Left colon (tissue), 2 donors: Measurements from ENCODE around the gene IQSEC2. TPM values are rescaled to one million over a fixed set of nuclear protein-coding genes. Genes with fewer than 3 reads are reported as not detected.
A peak's percentile ranks its signal among the peaks of the same experiment; 100 is the strongest.

Experiments
- ATAC-seq: fragments of 200-7000 bp; cut with Tn5 transposase; one replicate; pipeline ENCODE4 v1.9.1; 2020; ENCODE audit warnings: mild to moderate bottlenecking, moderate library complexity
- DNase-seq, 2 donors: peaks; one replicate each; pipeline ENCODE4 v3.0.0-alpha.2; 2020
- intact Hi-C, 2 donors: fragments of 100-400 bp; cut with DNase I in 1 of 2; cut with micrococcal nuclease in 1 of 2; formaldehyde crosslinking; loops; one replicate each; pipeline versions ENCODE4 v1.11.2 to v1.14.0; 2022; cut with DNase I, micrococcal nuclease
- total RNA-seq, 2 donors: library from RNA; stranded (reverse); fragmentation: NEBNext Ultra II Directional; extraction: Animal tissue kit (Norgen Biotek cat#: 25700); gene quantifications; one replicate each; pipeline ENCODE4 v1.2.1, GENCODE V29; 2021
- donor health status: DM: no; HTN: no; CAD: no.
- donor health status: DM: yes; HTN: yes; CAD: no.

The IQSEC2 gene
- total RNA-seq, 2 donors from 2014 or later, result 32.1 to 32.9 TPM

DNA sequence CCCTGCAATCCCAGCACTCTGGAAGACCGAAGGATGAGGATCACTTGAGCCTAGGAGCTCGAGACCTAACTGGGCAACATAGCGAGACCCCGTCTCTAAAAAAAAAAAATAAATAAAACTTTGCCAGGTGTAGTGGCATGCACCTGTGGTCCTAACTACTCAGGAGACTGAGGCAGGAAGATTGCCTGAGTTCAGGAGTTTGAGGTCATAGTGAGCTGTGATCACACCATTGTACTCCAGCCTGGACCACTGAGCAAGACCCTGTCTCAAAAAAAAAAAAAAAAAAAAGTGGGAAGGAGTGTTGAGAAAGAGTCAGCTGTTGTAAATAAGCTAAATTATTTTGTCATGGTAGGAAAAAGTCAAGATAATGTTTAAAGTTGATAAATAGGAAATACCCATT is 27.5 kb upstream of the IQSEC2 start:
- ATAC-seq (no peak), DNase-seq (no peak)
- intact Hi-C loops, result no loop called here

DNA sequence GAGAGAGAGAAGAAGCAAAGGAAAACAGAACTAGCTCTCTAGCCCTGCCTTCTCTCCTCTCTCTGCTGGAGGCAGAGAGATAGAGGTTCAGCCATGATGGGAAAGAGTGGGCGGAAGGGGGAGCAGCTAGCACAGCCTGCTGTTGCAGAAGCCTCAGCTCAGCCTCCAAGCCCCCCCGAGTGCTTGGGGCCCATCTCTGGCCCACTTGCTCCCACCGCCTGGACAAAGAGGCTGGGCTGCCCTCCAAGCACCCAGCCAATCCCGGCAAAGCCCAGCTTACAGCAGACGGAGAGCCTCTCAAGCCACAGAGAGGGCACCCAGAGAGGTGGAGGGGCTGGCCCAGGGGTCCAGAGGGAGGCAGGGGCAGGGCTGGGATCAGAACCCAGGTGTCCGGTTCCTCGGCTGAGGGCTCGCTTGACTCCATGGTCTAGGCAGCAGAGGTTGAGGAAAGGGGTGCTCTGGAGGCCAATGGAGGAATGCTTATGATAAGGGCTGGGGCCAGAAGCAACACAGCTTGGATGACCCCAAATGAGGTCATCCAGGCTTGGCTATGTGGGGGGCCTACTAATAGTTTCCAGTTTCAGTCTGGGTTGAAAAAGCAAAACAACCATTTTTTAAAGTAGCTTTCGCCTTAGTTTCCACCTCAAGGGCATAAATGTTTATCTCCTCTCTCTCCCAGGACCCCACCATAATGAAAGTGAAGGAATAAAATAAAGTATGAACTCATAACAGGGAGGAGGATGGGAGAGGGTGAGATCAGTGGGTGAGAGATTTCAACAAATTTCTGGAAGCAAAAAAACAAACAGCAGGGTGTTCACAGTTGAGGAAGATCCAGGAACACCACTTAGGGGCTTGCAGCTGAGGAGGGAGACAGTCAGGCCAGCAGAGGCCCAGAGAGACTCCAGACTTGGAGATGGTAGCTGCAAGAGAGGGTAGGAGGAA is 24.9 kb upstream of the IQSEC2 start:
- DNase-seq, result no peak
- no peak for ATAC-seq
- intact Hi-C loops, result no loop called here

GRCh38 chrX:53305219-53305995 is 24.0 kb upstream of the IQSEC2 start:
- intact Hi-C loops, result no loop called here
- DNase-seq (no peak), ATAC-seq (no peak)

DNA sequence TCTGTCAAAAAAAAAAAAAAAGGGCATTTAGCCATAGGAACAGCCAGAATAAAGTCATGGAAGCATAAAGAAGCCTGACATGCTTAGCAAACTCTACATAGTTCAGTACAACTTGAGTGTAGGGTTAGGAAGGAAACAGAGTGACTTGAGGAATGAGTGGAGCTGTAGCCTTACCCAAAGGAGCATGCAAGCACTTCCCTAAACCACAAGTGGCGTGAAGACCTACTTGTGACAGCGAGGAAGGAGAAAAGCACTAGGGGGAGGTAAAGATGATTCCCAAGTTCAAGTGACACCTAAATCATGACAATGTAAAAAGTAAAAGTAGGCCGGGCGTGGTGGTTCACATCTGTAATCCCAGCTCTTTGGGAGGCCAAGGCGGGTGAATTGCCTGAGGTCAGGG is 21.8 kb upstream of the IQSEC2 start:
- ATAC-seq, result no peak
- intact Hi-C loops, result no loop called here
- no peak for DNase-seq

- ATAC-seq (no peak), DNase-seq (no peak)
- intact Hi-C loops, result no loop called here
Measured at GRCh38 chrX:53300157-53300556, 18.8 kb upstream of the IQSEC2 start.

- DNase-seq (no peak), ATAC-seq (no peak)
- intact Hi-C loops, result no loop called here
Measured at GRCh38 chrX:53294024-53294648, 12.8 kb upstream of the IQSEC2 start.

GRCh38 chrX:53291596-53291995 is 10.2 kb upstream of the IQSEC2 start:
- intact Hi-C loops, result no loop called here
- DNase-seq (no peak), ATAC-seq (no peak)

DNA sequence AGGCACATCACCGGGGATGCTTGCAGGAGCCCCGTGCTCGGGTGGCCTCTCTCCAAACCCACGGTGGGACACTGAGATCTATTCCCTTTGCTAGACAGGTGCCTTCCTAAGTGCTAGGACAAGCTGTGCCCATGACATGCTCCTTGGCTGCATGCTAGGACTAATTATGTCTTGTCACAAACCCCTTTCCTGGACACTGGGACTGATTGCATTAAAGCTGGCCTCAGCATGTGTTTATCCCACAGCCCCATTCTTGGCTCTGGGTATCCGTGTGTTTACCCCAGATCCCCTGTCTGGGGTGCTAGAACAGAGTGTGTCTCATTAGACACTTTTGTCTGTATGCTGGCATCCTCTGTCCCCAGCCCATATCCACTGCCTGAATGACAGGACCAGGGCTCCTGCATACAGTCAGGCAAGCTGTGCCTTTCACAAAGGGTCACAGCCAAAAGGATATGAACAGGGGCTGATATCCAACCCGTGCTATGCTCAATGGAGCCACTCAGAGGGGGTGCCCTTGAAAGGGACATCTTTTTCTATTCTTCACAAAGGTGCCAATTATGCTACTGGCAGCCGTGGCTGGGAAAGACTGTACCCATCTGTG is 9.2 kb upstream of the IQSEC2 start:
- intact Hi-C loops, result no loop called here
- DNase-seq (no peak), ATAC-seq (no peak)

- ATAC-seq (no peak), DNase-seq (peak in 1 of 2 donors; percentile 25)
- intact Hi-C loops, result no loop called here
Measured at GRCh38 chrX:53288189-53288588, 6.8 kb upstream of the IQSEC2 start.

GRCh38 chrX:53287493-53288138 is 6.2 kb upstream of the IQSEC2 start:
- DNase-seq, result peak; percentile 59 to 77
- ATAC-seq, result peak; percentile 89
- intact Hi-C loops, result no loop called here

DNA sequence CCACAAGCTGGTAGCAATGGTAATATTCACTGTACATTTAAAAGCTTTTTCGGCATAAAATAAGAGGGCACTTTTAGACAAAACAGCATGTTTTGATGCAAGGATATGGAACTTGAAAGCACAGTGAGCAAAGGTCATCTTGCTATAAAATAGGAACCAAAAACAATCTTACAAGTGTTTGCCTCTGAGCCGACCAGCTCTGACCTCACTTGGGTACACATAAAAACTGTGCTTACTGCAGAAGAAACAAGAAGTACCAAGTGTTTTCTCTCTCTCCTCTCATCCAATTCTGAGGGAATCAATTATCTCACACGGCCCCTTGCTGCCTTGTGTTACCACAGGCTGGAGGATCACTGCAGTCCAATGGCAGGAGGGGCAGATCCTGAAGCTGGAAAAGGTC is 4.8 kb upstream of the IQSEC2 start:
- ATAC-seq (no peak), DNase-seq (no peak)
- intact Hi-C loops, result no loop called here

DNA sequence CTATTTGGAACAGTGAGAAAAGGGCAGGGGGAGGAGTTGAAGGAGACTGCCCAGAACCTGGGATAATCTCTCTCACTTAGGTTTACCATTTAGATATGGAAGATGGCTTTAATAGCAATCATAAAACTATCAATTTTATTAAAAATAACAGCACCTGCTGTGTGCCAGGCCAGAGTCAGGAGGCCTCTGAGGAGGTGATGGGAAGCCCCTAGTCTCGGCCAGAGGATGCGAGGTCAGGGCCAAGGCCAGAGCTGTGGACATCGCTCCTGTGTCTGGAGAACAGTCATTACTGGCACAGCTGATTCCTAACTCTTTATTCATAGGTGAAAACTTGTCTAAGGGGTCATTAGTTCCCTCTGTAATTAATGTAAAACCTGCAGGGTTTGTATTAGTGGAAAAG is 4.2 kb upstream of the IQSEC2 start:
- intact Hi-C loops, result no loop called here
- DNase-seq, result no peak
- ATAC-seq, result no peak

DNA sequence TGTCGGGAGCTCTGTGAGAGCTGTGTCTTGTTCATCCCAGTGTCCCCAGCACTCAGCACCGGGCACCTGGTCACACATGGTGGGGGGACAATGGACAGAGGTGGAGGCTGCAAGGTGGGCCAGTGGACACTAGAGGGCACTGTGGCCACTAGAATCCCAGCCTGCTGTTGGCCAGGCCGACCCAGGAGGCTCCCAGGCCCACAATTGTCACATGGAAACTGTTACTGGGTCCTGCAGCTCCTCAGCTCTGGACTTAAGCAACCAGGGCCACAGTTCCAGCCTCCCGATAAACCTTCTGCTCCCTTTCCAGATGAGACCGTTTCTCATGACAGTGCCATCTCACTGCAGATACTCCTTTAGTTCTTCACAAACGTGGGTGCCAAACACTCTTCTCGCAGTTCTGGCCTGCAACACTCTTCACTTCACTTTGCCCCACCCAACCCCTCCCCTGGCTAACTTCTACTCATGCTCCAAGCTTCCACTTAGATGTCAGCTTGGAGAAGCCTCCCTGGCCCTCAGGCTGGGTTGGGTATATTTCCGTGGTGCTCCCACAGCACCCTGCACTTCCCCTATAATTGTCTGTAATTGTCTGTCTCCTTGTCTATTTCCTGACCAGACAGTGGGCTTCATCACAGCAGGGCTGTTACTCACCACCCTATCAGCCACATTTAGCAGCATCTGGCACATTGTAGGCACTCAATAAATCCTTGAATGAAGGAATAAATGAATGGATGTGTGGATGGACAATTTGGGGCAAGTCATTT is 3.5 kb upstream of the IQSEC2 start:
- DNase-seq, result peak; percentile 40 to 70
- ATAC-seq, result peak; percentile 36
- intact Hi-C loops, result no loop called here

DNA sequence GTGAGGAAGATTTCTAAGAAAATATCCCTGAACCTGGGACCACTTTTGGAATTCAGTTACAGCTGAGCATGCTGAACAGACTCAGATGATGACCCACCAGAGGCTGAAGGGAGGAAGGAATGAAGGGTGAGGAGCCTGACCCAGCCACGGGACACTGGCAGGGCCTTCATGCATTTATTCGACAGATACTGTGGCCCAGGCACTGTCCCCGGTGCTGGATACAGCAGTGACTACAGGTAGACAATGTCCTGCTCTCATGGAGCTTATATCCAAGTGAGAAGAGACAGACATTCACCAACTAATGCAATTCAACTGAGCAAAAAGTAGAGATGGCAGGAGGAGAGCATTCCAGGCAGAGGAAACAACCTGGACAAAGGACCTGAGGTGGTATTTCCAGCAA is 2.2 kb upstream of the IQSEC2 start:
- intact Hi-C loops, result no loop called here
- ATAC-seq, result no peak
- no peak for DNase-seq

GRCh38 chrX:53283099-53283498 is 1.7 kb upstream of the IQSEC2 start:
- DNase-seq (no peak), ATAC-seq (no peak)
- intact Hi-C loops, result no loop called here

- DNase-seq, result no peak
- intact Hi-C loops, result no loop called here
- ATAC-seq, result no peak
Measured at GRCh38 chrX:53281963-53282695, 745 bp upstream of the IQSEC2 start.
